ENCODE data around the gene H19.

The H19 gene

DNA sequence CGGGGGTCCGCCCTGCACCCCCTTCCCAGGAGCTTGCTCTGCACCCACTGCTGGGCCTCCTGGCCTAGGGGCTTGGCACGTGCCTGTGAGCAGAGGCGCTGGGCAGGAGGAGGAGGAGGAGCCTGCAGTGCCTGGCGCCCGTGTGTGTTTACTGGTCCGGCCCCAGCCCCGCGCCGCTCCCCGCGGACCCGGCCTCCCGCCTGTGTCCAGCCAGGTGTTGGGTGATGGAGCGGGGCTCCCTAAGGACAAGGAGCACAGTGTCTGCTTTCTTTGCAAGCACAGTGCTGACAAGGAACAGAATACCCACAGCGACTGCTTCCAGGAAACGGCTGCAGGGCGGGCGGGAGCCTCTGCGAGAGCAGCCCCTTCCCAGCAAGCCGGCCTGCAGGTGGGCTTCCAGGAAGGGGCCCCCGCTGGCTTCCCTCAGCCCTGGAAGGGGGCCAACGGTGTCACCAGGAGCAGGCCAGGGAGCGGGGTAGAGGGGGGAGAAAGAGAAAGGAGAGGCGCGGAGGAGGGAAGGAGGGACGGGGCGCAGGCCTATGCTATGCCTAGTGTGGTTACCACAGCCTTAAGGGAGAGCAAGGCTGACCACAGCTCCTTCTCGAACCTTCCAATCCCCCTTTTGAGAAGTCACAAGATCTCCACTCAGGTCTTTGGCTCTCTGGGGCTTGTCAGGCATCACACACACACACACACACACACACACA, 6.6 kb downstream of the H19 start:
- DNase-seq = no peak
- Histone ChIP-seq H3K27me3 (no peaks in the 10 kb centered on the region), H3K4me1 (no peaks in the 10 kb centered on the region), H3K4me3 (ENCODE audit: low read depth, low read length) (no peak overlapping the region), H3K9me3 (no peaks in the 10 kb centered on the region), H3K36me3 (no peaks in the 10 kb centered on the region)
- TF ChIP-seq, protein P1, sequence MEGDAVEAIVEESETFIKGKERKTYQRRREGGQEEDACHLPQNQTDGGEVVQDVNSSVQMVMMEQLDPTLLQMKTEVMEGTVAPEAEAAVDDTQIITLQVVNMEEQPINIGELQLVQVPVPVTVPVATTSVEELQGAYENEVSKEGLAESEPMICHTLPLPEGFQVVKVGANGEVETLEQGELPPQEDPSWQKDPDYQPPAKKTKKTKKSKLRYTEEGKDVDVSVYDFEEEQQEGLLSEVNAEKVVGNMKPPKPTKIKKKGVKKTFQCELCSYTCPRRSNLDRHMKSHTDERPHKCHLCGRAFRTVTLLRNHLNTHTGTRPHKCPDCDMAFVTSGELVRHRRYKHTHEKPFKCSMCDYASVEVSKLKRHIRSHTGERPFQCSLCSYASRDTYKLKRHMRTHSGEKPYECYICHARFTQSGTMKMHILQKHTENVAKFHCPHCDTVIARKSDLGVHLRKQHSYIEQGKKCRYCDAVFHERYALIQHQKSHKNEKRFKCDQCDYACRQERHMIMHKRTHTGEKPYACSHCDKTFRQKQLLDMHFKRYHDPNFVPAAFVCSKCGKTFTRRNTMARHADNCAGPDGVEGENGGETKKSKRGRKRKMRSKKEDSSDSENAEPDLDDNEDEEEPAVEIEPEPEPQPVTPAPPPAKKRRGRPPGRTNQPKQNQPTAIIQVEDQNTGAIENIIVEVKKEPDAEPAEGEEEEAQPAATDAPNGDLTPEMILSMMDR (IDR thresholded peaks at IDR 0.05; ENCODE audit: low read depth, low read length) = no peak

GRCh38 chr11:1989953-1990352, 7.7 kb downstream of the H19 start:
- DNase-seq = no peak
- no peaks in the 10 kb centered on the region for H3K36me3 ChIP-seq
- no peaks in the 10 kb centered on the region for H3K9me3 ChIP-seq
- no peak overlapping the region for H3K4me3 ChIP-seq (ENCODE audit: low read depth, low read length)
- TF ChIP-seq, protein P1 (IDR thresholded peaks at IDR 0.05; ENCODE audit: low read depth, low read length) = no peak
- H3K27me3 ChIP-seq = no peaks in the 10 kb centered on the region
- no peaks in the 10 kb centered on the region for H3K4me1 ChIP-seq

DNA sequence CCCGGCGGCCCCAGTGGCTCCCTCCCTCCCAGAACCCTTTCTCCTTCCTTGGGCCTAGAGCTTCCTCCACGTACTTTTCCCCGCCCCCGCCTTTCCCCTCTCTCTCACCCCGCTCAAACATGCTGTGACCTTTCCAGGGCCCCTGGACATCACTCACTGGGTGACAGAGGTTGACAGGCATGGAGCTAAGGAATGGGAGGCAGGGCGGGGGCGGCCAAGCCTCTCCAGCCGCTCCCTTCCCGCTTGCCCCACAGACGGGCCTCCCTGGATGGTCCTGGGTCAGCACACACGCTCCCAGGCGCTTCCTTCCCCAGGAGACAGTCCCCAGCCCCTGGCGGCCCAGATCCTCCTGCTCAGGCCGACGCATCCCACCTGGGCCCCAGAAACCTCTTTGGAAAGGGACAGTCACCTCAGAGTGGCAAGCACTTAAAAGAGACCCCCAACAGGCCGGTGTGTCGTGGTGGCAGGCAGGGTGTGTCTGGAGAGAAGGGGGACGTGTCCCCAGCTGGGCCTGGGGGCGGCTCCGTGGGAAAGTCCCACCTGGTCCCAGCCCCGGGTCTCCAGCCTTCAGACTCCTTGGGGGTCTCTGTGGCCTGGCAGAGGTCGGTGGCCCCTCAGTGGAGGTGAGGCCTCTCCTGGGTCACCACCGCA, 8.8 kb downstream of the H19 start:
- Histone ChIP-seq H3K36me3 (no peaks in the 10 kb centered on the region), H3K9me3 (no peaks in the 10 kb centered on the region), H3K4me3 (ENCODE audit: low read depth, low read length) (no peak overlapping the region), H3K27me3 (no peaks in the 10 kb centered on the region), H3K4me1 (no peaks in the 10 kb centered on the region)
- TF ChIP-seq, protein P1 (IDR thresholded peaks at IDR 0.05; ENCODE audit: low read depth, low read length) = no peak
- peak; percentile 12 for DNase-seq

DNA sequence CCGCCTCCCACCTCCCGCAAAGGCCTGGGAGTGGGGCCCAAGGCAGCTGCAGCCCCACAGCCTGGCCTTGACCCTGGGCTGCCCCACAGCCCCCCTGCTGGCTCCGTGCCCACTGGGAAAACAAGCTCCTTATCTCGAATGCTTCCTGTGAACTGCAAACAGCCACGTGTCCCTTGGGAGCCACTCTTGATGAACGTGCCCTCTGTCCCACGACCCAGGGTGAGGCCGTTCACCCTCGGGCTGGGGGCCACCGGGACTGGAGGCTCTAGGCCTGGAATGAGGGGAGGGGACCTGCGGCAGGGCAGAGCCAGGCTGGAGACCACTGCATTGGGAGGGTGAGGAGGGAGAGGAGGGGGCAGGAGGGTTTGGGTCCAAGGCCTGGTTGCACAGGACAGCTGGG, 9.5 kb downstream of the H19 start:
- Histone ChIP-seq H3K27me3 (no peaks in the 10 kb centered on the region), H3K4me3 (ENCODE audit: low read depth, low read length) (no peak overlapping the region), H3K4me1 (no peaks in the 10 kb centered on the region), H3K9me3 (no peaks in the 10 kb centered on the region), H3K36me3 (no peaks in the 10 kb centered on the region)
- no peak for DNase-seq
- TF ChIP-seq, protein P1 (IDR thresholded peaks at IDR 0.05; ENCODE audit: low read depth, low read length) = no peak

DNA sequence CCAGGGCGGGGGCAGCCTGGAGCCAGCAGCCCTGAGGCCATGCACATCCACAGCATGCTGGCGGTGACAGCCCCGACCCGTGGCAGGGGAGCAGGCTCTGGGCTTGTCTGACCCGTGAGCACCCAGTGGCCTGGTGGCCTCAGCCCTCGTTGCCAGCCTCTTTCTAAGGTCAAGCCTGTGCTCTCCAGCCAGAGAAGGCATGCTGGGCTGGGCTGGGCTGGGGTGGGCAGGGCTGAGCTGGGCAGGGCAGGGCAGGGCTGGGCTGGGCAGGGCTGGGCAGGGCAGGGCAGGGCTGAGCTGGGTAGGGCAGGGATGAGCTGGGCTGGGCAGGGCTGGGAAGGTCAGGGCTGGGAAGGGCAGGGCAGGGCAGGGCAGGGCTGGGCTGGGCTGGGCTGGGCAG, 10.6 kb downstream of the H19 start:
- no peak for DNase-seq
- TF ChIP-seq, protein P1 (IDR thresholded peaks at IDR 0.05; ENCODE audit: low read depth, low read length) = no peak
- Histone ChIP-seq H3K36me3 (no peaks in the 10 kb centered on the region), H3K4me3 (ENCODE audit: low read depth, low read length) (no peak overlapping the region), H3K27me3 (no peaks in the 10 kb centered on the region), H3K9me3 (no peaks in the 10 kb centered on the region), H3K4me1 (no peaks in the 10 kb centered on the region)

DNA sequence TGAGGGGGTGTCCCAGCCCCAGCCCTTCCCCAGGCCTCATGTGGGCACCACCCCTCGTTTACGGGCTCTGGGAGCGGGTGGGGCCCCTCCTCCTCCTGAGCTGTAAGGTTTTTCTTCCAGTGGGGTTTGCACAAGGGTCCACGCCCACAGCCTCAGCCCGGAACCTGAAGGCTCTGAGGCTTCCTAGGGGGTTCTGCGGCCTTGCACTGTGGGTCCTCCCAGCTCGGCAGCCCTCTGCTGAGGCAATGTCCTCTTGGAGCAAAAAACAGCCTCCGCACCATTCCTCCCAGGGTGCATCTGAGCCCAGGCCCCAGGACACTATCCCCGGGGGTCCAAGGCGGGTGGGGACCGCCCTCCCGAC, 14.1 kb downstream of the H19 start:
- no peaks in the 10 kb centered on the region for H3K9me3 ChIP-seq
- no peaks in the 10 kb centered on the region for H3K4me1 ChIP-seq
- no peak for DNase-seq
- TF ChIP-seq, protein P1 (IDR thresholded peaks at IDR 0.05; ENCODE audit: low read depth, low read length) = no peak
- H3K4me3 ChIP-seq (ENCODE audit: low read depth, low read length) = no peak overlapping the region
- no peaks in the 10 kb centered on the region for H3K27me3 ChIP-seq
- no peaks in the 10 kb centered on the region for H3K36me3 ChIP-seq

Data from BE2C (cell line).